Peyer's patch (tissue), 4 donors: ENCODE results near the gene AGMO.

Experiments
- POLR2A ChIP-seq, 2 donors: fragments of 450-650 bp; IDR thresholded peaks; one replicate each; pipeline ENCODE4 v1.5.1; 2017; ENCODE audit warnings: antibody characterized with exemption in 2 of 2, mild to moderate bottlenecking in 2 of 2, moderate library complexity in 2 of 2
- TF ChIP-seq, protein P1 (sequence below), 6 experiments: fragments of 450-650 bp in 4 of 6; fragments of 200-600 bp in 2 of 6; sonication (generic) in 1 of 6; IDR thresholded peaks; one replicate each; pipeline ENCODE4 v1.5.1; 2017 to 2019; ENCODE audit warnings: antibody characterized with exemption in 6 of 6, mild to moderate bottlenecking in 3 of 6, moderate library complexity in 1 of 6

DNA sequence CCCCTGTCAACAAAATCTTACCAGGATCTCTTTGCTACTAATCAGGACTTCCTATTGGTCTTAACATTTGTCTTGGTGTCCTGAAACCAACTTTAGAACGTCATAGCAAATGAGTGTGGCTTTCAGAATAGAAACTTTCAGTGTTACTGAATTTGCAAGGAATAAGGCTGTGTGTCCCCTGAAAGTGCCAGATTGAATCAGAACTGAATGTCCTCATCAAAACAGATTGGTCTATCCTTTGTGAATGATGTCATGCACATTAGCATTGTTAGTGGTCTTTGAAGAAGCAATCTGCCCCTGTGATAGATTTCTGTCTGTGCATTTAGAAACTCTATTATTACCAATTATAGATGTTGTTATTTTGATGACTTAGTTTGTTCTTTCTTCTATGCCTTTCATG is 119.9 kb downstream of the AGMO start:
- TF ChIP-seq, protein P1, sequence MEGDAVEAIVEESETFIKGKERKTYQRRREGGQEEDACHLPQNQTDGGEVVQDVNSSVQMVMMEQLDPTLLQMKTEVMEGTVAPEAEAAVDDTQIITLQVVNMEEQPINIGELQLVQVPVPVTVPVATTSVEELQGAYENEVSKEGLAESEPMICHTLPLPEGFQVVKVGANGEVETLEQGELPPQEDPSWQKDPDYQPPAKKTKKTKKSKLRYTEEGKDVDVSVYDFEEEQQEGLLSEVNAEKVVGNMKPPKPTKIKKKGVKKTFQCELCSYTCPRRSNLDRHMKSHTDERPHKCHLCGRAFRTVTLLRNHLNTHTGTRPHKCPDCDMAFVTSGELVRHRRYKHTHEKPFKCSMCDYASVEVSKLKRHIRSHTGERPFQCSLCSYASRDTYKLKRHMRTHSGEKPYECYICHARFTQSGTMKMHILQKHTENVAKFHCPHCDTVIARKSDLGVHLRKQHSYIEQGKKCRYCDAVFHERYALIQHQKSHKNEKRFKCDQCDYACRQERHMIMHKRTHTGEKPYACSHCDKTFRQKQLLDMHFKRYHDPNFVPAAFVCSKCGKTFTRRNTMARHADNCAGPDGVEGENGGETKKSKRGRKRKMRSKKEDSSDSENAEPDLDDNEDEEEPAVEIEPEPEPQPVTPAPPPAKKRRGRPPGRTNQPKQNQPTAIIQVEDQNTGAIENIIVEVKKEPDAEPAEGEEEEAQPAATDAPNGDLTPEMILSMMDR (IDR thresholded peaks at IDR 0.05) = no peak
- no peak for TF ChIP-seq POLR2A (IDR thresholded peaks at IDR 0.05)
